Measurements from ENCODE around the gene PRDM12.
A peak's percentile ranks its signal among the peaks of the same experiment; 100 is the strongest.
"Not testable (repeated sequence)": the region's sequence is repeated elsewhere in the genome, so short reads cannot be mapped to it uniquely, and the experiment has no call there.

Gene PRDM12

GRCh38 chr9:130680836-130681768 is 16.7 kb downstream of the PRDM12 start:
- H3K4me3 ChIP-seq (ENCODE audit: low read length), result peak overlapping the region; percentile 41
- no peak for TF ChIP-seq CTCF (conservative IDR thresholded peaks at IDR 0.05; ENCODE audit: low read depth, low read length)
- DNase-seq (ENCODE audit: low read depth), result peak; percentile 43

- no peak for TF ChIP-seq CTCF (conservative IDR thresholded peaks at IDR 0.05; ENCODE audit: low read depth, low read length)
- DNase-seq (ENCODE audit: low read depth), result no peak
- H3K4me3 ChIP-seq (ENCODE audit: low read length), result peak overlapping the region; percentile 46
Observed at GRCh38 chr9:130681769-130682420, 17.5 kb downstream of the PRDM12 start.

- DNase-seq (ENCODE audit: low read depth), result no peak
- TF ChIP-seq CTCF (conservative IDR thresholded peaks at IDR 0.05; ENCODE audit: low read depth, low read length), result peak; percentile 81
- peak overlapping the region; percentile 8 for H3K4me3 ChIP-seq (ENCODE audit: low read length)
Observed at GRCh38 chr9:130682421-130683121, 18.2 kb downstream of the PRDM12 start.

GRCh38 chr9:130685104-130685503 is 20.7 kb downstream of the PRDM12 start:
- no peak overlapping the region for H3K4me3 ChIP-seq (ENCODE audit: low read length)
- TF ChIP-seq CTCF (conservative IDR thresholded peaks at IDR 0.05; ENCODE audit: low read depth, low read length), result no peak
- no peak for DNase-seq (ENCODE audit: low read depth)

GRCh38 chr9:130685945-130686344 is 21.6 kb downstream of the PRDM12 start:
- not testable (repeated sequence) for DNase-seq (ENCODE audit: low read depth); H3K4me3 ChIP-seq (ENCODE audit: low read length)

GRCh38 chr9:130687615-130688014 is 23.2 kb downstream of the PRDM12 start:
- TF ChIP-seq CTCF (conservative IDR thresholded peaks at IDR 0.05; ENCODE audit: low read depth, low read length), result no peak
- H3K4me3 ChIP-seq (ENCODE audit: low read length), result no peak overlapping the region
- no peak for DNase-seq (ENCODE audit: low read depth)

GRCh38 chr9:130688072-130688471 is 23.7 kb downstream of the PRDM12 start:
- no peak for TF ChIP-seq CTCF (conservative IDR thresholded peaks at IDR 0.05; ENCODE audit: low read depth, low read length)
- no peak for DNase-seq (ENCODE audit: low read depth)
- no peak overlapping the region for H3K4me3 ChIP-seq (ENCODE audit: low read length)

All from retinal pigment epithelial cell (primary cell).